ENCODE results near the gene NPEPL1. TPM values are rescaled to one million over a fixed set of nuclear protein-coding genes. Genes with fewer than 3 reads are reported as not detected.

The NPEPL1 gene
- total RNA-seq, 1 donor from 2014 or later = 33.6 TPM

GRCh38 chr20:58715391-58715800 is 22.8 kb downstream of the NPEPL1 start:
- Histone ChIP-seq H3K27ac (replicated peaks) (no peak overlapping the region), H3K4me3 (no peak overlapping the region), H3K4me1 (no peaks in the 10 kb centered on the region), H3K36me3 (no peaks in the 10 kb centered on the region), H3K9me3 (replicated peaks) (no peaks in the 10 kb centered on the region), H3K27me3 (ENCODE audit: low read depth) (peaks cover 6% of the 10 kb centered on the region)
- DNase-seq = peak; percentile 8
- TF ChIP-seq, protein P1, sequence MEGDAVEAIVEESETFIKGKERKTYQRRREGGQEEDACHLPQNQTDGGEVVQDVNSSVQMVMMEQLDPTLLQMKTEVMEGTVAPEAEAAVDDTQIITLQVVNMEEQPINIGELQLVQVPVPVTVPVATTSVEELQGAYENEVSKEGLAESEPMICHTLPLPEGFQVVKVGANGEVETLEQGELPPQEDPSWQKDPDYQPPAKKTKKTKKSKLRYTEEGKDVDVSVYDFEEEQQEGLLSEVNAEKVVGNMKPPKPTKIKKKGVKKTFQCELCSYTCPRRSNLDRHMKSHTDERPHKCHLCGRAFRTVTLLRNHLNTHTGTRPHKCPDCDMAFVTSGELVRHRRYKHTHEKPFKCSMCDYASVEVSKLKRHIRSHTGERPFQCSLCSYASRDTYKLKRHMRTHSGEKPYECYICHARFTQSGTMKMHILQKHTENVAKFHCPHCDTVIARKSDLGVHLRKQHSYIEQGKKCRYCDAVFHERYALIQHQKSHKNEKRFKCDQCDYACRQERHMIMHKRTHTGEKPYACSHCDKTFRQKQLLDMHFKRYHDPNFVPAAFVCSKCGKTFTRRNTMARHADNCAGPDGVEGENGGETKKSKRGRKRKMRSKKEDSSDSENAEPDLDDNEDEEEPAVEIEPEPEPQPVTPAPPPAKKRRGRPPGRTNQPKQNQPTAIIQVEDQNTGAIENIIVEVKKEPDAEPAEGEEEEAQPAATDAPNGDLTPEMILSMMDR (IDR thresholded peaks at IDR 0.05; ENCODE audit: borderline replicate concordance) = no peak
- intact Hi-C loops (cut with micrococcal nuclease) = no loop called here

DNA sequence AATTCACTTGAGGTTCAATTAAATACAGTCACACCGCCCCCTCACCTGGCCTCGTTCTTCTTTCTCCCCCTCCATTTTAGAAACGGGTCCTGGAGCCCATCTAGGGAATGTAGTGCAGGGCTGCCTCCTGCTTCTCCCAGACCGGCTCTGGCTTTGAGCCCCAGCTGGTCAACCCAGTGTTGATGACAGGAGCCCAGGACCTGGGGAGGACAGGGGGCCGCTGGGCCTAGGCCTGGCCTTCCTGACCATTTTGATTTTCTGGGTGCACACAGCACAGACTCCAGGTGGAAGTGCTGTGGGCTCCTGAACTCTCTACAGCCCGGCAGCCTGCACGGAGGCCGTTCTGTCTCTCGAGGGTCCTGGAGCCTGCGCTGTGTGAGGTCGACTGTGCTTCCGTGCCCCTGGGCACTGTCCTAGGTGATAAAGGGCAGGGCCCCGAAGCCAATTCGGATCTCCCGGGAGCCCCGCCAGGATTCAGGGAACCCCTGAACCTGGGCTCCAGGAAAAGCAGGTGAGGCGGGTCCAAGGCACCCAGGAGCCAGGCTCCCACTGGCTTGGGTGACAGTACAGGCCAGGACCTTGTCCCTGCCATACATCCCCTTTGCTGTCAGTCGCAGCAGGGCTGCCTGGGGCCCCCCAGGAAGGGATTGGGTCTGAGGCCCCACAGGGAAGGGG is 23.3 kb downstream of the NPEPL1 start:
- no peaks in the 10 kb centered on the region for H3K9me3 ChIP-seq (replicated peaks)
- H3K4me1 ChIP-seq = no peaks in the 10 kb centered on the region
- H3K4me3 ChIP-seq = no peak overlapping the region
- H3K36me3 ChIP-seq = no peaks in the 10 kb centered on the region
- TF ChIP-seq, protein P1 (IDR thresholded peaks at IDR 0.05; ENCODE audit: borderline replicate concordance) = no peak
- no peak overlapping the region for H3K27ac ChIP-seq (replicated peaks)
- peaks cover 10% of the 10 kb centered on the region for H3K27me3 ChIP-seq (ENCODE audit: low read depth)
- intact Hi-C loops (cut with micrococcal nuclease) = no loop called here
- peak; percentile 12 for DNase-seq

DNA sequence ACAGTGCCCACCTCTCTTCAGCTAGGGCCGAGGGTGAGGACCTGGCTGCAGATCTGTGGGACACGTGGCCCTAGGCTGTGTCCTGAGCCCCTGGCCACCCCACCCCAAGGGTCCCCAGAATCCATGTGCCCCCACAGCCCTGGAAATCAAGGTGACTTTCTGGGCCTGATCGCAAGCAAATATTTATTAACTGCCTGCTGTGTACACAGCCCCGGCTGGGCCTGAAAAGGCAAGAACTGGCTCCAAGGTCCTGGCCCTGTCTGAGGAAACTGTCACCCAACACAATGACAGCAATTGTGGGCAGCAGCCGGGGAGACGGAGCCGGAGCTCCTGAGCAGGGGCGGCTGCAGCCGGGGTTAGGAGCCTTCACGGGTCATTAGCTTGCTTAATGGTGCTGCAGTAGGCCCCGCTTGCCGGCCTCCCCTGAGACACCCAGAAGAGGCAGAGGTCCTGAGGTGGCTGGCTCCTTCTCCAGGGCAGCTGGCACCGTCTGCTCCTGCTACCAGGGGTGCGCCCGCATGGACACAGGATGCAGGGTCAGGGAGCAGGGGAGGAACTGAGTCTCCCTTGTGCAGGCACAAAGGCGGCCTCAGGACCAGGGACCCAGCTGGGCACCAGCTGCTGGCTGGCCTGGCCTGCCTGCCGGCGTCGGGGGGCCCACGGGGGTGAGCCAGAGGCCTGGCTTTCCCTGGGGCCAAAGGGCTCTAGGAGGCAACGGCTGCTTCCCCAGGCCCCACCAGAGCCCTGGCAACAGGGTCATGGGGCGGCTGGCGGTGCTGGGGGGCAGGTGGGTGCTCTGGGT is 24.1 kb downstream of the NPEPL1 start:
- Histone ChIP-seq H3K9me3 (replicated peaks) (no peaks in the 10 kb centered on the region), H3K27ac (replicated peaks) (no peak overlapping the region), H3K4me3 (no peak overlapping the region), H3K36me3 (no peaks in the 10 kb centered on the region), H3K4me1 (no peaks in the 10 kb centered on the region), H3K27me3 (ENCODE audit: low read depth) (peaks cover 18% of the 10 kb centered on the region)
- intact Hi-C loops (cut with micrococcal nuclease) = no loop called here
- peak; percentile 11 for DNase-seq
- TF ChIP-seq, protein P1 (IDR thresholded peaks at IDR 0.05; ENCODE audit: borderline replicate concordance) = no peak

DNA sequence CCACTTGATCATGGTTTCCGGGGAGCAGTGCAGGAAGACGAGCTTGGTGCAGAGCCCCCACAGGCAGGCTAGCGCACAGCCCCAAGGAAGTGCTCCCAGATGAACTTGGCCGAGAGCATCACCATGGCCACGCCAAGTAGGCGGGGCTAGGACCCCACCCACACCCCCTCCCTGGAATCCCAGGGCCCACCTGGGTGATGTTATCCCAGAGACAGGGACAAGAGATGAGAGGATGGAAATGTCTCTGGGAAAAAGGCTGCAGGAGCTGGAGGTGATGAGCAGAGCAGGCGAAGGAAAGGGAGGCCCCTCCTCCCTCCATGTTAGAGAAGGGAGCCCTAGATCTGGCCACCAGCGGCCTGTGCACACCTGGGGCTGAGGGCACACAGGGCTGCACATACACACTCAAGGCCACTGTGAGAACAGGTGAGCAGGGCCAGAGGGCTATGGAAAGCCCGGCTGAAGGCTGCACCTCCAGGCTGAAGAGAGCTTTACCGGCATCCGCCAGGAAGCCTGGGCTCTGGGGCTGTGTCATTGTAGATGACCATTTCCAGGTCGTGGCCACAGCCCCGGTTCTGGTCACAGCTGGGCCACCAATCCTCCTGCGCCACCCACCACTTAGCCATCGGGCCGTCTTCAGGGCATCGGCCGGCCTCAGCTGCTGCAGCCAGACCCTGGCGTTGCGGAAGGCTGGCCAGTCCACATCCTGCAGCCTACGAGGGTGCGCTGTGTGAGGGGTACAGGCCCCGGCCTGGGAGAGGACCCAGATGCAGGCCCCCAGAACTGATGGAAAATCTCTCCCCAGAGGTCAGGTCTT is 24.9 kb downstream of the NPEPL1 start:
- Histone ChIP-seq H3K9me3 (replicated peaks) (no peaks in the 10 kb centered on the region), H3K4me1 (no peaks in the 10 kb centered on the region), H3K27me3 (ENCODE audit: low read depth) (peaks cover 26% of the 10 kb centered on the region), H3K4me3 (no peak overlapping the region), H3K27ac (replicated peaks) (no peak overlapping the region), H3K36me3 (no peaks in the 10 kb centered on the region)
- intact Hi-C loops (cut with micrococcal nuclease) = no loop called here
- peak; percentile 10 for DNase-seq
- TF ChIP-seq, protein P1 (IDR thresholded peaks at IDR 0.05; ENCODE audit: borderline replicate concordance) = no peak

DNA sequence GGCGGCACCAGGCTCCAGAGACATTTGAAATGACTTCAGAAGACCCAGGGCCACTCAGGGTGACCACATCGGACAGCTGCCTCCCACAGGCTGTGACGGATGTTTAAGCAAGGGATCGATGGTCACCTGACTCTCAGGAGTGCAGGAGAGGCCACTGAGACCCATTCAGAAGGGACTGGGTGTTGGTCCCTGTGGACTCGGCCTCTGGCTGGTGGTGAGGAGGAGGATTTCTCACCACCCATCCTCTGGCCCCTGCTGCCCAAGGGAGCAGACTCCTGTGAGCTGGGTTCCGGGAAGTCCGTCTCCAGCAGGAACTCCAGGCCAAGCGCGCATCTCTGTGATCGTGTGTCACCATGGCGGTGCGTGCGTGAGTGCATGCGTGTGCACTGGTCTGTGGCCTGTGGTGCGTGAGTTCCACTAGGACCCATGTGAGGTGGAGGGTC is 25.5 kb downstream of the NPEPL1 start:
- no peak for DNase-seq
- no peaks in the 10 kb centered on the region for H3K9me3 ChIP-seq (replicated peaks)
- H3K4me3 ChIP-seq = no peak overlapping the region
- intact Hi-C loops (cut with micrococcal nuclease) = no loop called here
- H3K4me1 ChIP-seq = no peaks in the 10 kb centered on the region
- TF ChIP-seq, protein P1 (IDR thresholded peaks at IDR 0.05; ENCODE audit: borderline replicate concordance) = no peak
- no peak overlapping the region for H3K27ac ChIP-seq (replicated peaks)
- H3K27me3 ChIP-seq (ENCODE audit: low read depth) = peaks cover 33% of the 10 kb centered on the region
- H3K36me3 ChIP-seq = no peaks in the 10 kb centered on the region
